ENCODE results near the gene ATIC. TPM values are rescaled to one million over a fixed set of nuclear protein-coding genes. Genes with fewer than 3 reads are reported as not detected.

Gene ATIC
- polyA plus RNA-seq, 2 of the 4 experiments (the other 2 are of a cell fraction): 298 to 328 TPM

GRCh38 chr2:215391531-215391930, 79.7 kb downstream of the ATIC start:
- Histone ChIP-seq H3K4me1 (peaks cover 5% of the 10 kb centered on the region), H3K27ac (no peak overlapping the region), H3K4me2 (no peak overlapping the region), H3K9me3 (no peaks in the 10 kb centered on the region), H3K4me3 (no peak overlapping the region)
- FAIRE-seq (no peak), ATAC-seq (no peak), DNase-seq (ENCODE audit: low read depth in 1 of 2, low spot score in 1 of 2) (peak in 1 of 2 experiments; percentile 34)
- ChIA-PET CTCF (interaction anchor here (1.2 kb wide), 1 partner anchor 11 kb away, joined by 4 read pairs; no protein-coding TSS in a partner anchor), POLR2A (no interaction called here)
- TF ChIP-seq HDAC2 (IDR thresholded peaks at IDR 0.05) (no peak), RNF2 (IDR thresholded peaks at IDR 0.05; ENCODE audit: borderline replicate concordance, low read depth) (no peak), CBX8 (IDR thresholded peaks at IDR 0.05) (no peak), KDM5A (IDR thresholded peaks at IDR 0.05) (no peak), PBX3 (IDR thresholded peaks at IDR 0.05) (no peak), FOSL2 (IDR thresholded peaks at IDR 0.05) (no peak), FOSL2 (CRISPR knock-in tag; IDR thresholded peaks at IDR 0.05) (no peak), MYC (IDR thresholded peaks at IDR 0.05; ENCODE audit: borderline replicate concordance, low read length) (no peak), CBX2 (IDR thresholded peaks at IDR 0.05; ENCODE audit: borderline replicate concordance, low read depth) (no peak), CHD2 (IDR thresholded peaks at IDR 0.05; ENCODE audit: low read length, partially characterized antibody) (no peak)
- 88% methylated on average over 5 of the region's 5 CpGs for WGBS (ENCODE audit: missing lambda C conversion rate)

GRCh38 chr2:215392164-215392563, 80.3 kb downstream of the ATIC start:
- ATAC-seq (no peak), DNase-seq (ENCODE audit: low read depth in 1 of 2, low spot score in 1 of 2) (no peak), FAIRE-seq (no peak)
- TF ChIP-seq ZC3H11A (IDR thresholded peaks at IDR 0.05) (no peak), POLR2A (IDR thresholded peaks at IDR 0.05; ENCODE audit: low read length) (no peak), CBX8 (IDR thresholded peaks at IDR 0.05) (no peak), KDM5A (IDR thresholded peaks at IDR 0.05) (no peak), MYC (IDR thresholded peaks at IDR 0.05; ENCODE audit: borderline replicate concordance, low read length) (no peak), USF2 (IDR thresholded peaks at IDR 0.05) (no peak), RNF2 (IDR thresholded peaks at IDR 0.05; ENCODE audit: borderline replicate concordance, low read depth) (no peak), NPAS2 (CRISPR knock-in tag; IDR thresholded peaks at IDR 0.05; ENCODE audit: borderline replicate concordance) (no peak), SREBF2 (IDR thresholded peaks at IDR 0.05) (no peak), MAZ (IDR thresholded peaks at IDR 0.05; ENCODE audit: borderline replicate concordance, low read depth, low read length) (no peak), CEBPB (IDR thresholded peaks at IDR 0.05) (no peak), SMC3 (IDR thresholded peaks at IDR 0.05) (no peak), CTCF (IDR thresholded peaks at IDR 0.05) (no peak)
- ChIA-PET POLR2A (no interaction called here), CTCF (interaction anchor here (0.6 kb wide), 1 partner anchor 255 kb away, joined by 3 read pairs; no protein-coding TSS in a partner anchor)
- H3K27ac ChIP-seq: no peak overlapping the region
- H3K4me1 ChIP-seq: peaks cover 11% of the 10 kb centered on the region
- no peak overlapping the region for H3K4me3 ChIP-seq
- H3K4me2 ChIP-seq: no peak overlapping the region
- H3K9me3 ChIP-seq: no peaks in the 10 kb centered on the region

GRCh38 chr2:215392687-215393270, 80.9 kb downstream of the ATIC start:
- no peak for FAIRE-seq
- POLR2A ChIA-PET: no interaction called here
- no peak overlapping the region for H3K27ac ChIP-seq

More at GRCh38 chr2:215392687-215393270, 80.9 kb downstream of the ATIC start:
- DNase-seq (ENCODE audit: low read depth in 1 of 2, low spot score in 1 of 2) (no peak), ATAC-seq (no peak)
- H3K4me3 ChIP-seq: no peak overlapping the region
- H3K4me1 ChIP-seq: peaks cover 17% of the 10 kb centered on the region
- H3K9me3 ChIP-seq: no peaks in the 10 kb centered on the region
- no peak for TF ChIP-seq ZSCAN20 (CRISPR knock-in tag; IDR thresholded peaks at IDR 0.05)
- no peak for TF ChIP-seq RNF2 (IDR thresholded peaks at IDR 0.05; ENCODE audit: borderline replicate concordance, low read depth)
- no peak for TF ChIP-seq MYC (IDR thresholded peaks at IDR 0.05; ENCODE audit: borderline replicate concordance, low read length)
- TF ChIP-seq GATA3 (IDR thresholded peaks at IDR 0.05; ENCODE audit: borderline replicate concordance): no peak
- no peak for TF ChIP-seq TP53 (CRISPR knock-in tag; IDR thresholded peaks at IDR 0.05)
- TF ChIP-seq USF2 (IDR thresholded peaks at IDR 0.05): no peak
- TF ChIP-seq CBX2 (IDR thresholded peaks at IDR 0.05; ENCODE audit: borderline replicate concordance, low read depth): no peak
- no peak for TF ChIP-seq TFCP2L1 (CRISPR knock-in tag; IDR thresholded peaks at IDR 0.05)
- TF ChIP-seq CBX8 (IDR thresholded peaks at IDR 0.05): no peak
- no peak for TF ChIP-seq FOSL2 (IDR thresholded peaks at IDR 0.05)
- TF ChIP-seq FOSL2 (CRISPR knock-in tag; IDR thresholded peaks at IDR 0.05): no peak
- no peak overlapping the region for H3K4me2 ChIP-seq
- CTCF ChIA-PET: interaction anchor here (0.6 kb wide), 1 partner anchor 255 kb away, joined by 3 read pairs; no protein-coding TSS in a partner anchor
- WGBS (ENCODE audit: missing lambda C conversion rate): 94% methylated on average over 12 of the region's 12 CpGs

Data from A549 (cell line).